Measurements from ENCODE around the gene DOCK2.

The DOCK2 gene

GRCh38 chr5:169668732-169669131, 31.7 kb downstream of the DOCK2 start:
- no peak for TF ChIP-seq SIN3A (IDR thresholded peaks at IDR 0.05; ENCODE audit: borderline replicate concordance, insufficient read depth, low read length)
- TF ChIP-seq POLR2AphosphoS5 (IDR thresholded peaks at IDR 0.05; ENCODE audit: low read depth, low read length) = no peak
- no peak for TF ChIP-seq TAF1 (IDR thresholded peaks at IDR 0.05; ENCODE audit: borderline replicate concordance, insufficient read depth, low read length)
- no peak for TF ChIP-seq FOXP2 (optimal IDR thresholded peaks at IDR 0.05; ENCODE audit: borderline replicate concordance, extremely low read depth, extremely low read length, insufficient read depth)
- TF ChIP-seq REST (IDR thresholded peaks at IDR 0.05; ENCODE audit: insufficient read depth in 1 of 2, low read depth in 2 of 2, low read length in 2 of 2) = no peak

GRCh38 chr5:169670769-169671525, 33.9 kb downstream of the DOCK2 start:
- no peak for TF ChIP-seq TAF1 (IDR thresholded peaks at IDR 0.05; ENCODE audit: borderline replicate concordance, insufficient read depth, low read length)
- TF ChIP-seq FOXP2 (optimal IDR thresholded peaks at IDR 0.05; ENCODE audit: borderline replicate concordance, extremely low read depth, extremely low read length, insufficient read depth) = no peak
- TF ChIP-seq SIN3A (IDR thresholded peaks at IDR 0.05; ENCODE audit: borderline replicate concordance, insufficient read depth, low read length) = no peak

- no peak for TF ChIP-seq FOXP2 (optimal IDR thresholded peaks at IDR 0.05; ENCODE audit: borderline replicate concordance, extremely low read depth, extremely low read length, insufficient read depth)
- no peak for TF ChIP-seq POLR2AphosphoS5 (IDR thresholded peaks at IDR 0.05; ENCODE audit: low read depth, low read length)
- TF ChIP-seq TAF1 (IDR thresholded peaks at IDR 0.05; ENCODE audit: borderline replicate concordance, insufficient read depth, low read length) = no peak
- no peak for TF ChIP-seq REST (IDR thresholded peaks at IDR 0.05; ENCODE audit: insufficient read depth in 1 of 2, low read depth in 2 of 2, low read length in 2 of 2)
- TF ChIP-seq SIN3A (IDR thresholded peaks at IDR 0.05; ENCODE audit: borderline replicate concordance, insufficient read depth, low read length) = no peak
Measured at GRCh38 chr5:169682026-169682425, 45.0 kb downstream of the DOCK2 start.

- TF ChIP-seq POLR2AphosphoS5 (IDR thresholded peaks at IDR 0.05; ENCODE audit: low read depth, low read length) = no peak
- TF ChIP-seq REST (IDR thresholded peaks at IDR 0.05; ENCODE audit: insufficient read depth in 1 of 2, low read depth in 2 of 2, low read length in 2 of 2) = no peak
- no peak for TF ChIP-seq FOXP2 (optimal IDR thresholded peaks at IDR 0.05; ENCODE audit: borderline replicate concordance, extremely low read depth, extremely low read length, insufficient read depth)
- no peak for TF ChIP-seq TAF1 (IDR thresholded peaks at IDR 0.05; ENCODE audit: borderline replicate concordance, insufficient read depth, low read length)
- TF ChIP-seq SIN3A (IDR thresholded peaks at IDR 0.05; ENCODE audit: borderline replicate concordance, insufficient read depth, low read length) = no peak
Measured at GRCh38 chr5:169686137-169686536, 49.1 kb downstream of the DOCK2 start.

- TF ChIP-seq REST (IDR thresholded peaks at IDR 0.05; ENCODE audit: insufficient read depth in 1 of 2, low read depth in 2 of 2, low read length in 2 of 2) = no peak
- TF ChIP-seq FOXP2 (optimal IDR thresholded peaks at IDR 0.05; ENCODE audit: borderline replicate concordance, extremely low read depth, extremely low read length, insufficient read depth) = no peak
- no peak for TF ChIP-seq POLR2AphosphoS5 (IDR thresholded peaks at IDR 0.05; ENCODE audit: low read depth, low read length)
- no peak for TF ChIP-seq SIN3A (IDR thresholded peaks at IDR 0.05; ENCODE audit: borderline replicate concordance, insufficient read depth, low read length)
- no peak for TF ChIP-seq TAF1 (IDR thresholded peaks at IDR 0.05; ENCODE audit: borderline replicate concordance, insufficient read depth, low read length)
Measured at GRCh38 chr5:169688106-169688505, 51.0 kb downstream of the DOCK2 start.
